GM21447 (cell line): Measurements from ENCODE around the gene DIS3.
"Not testable (repeated sequence)": the region's sequence is repeated elsewhere in the genome, so short reads cannot be mapped to it uniquely, and the experiment has no call there.

Experiments
- ATAC-seq: cut with Tn5 transposase; IDR thresholded peaks from one replicate; pipeline ENCODE4 v1.9.1; 2021; ENCODE audit not compliant: unreplicated experiment

The DIS3 gene

DNA sequence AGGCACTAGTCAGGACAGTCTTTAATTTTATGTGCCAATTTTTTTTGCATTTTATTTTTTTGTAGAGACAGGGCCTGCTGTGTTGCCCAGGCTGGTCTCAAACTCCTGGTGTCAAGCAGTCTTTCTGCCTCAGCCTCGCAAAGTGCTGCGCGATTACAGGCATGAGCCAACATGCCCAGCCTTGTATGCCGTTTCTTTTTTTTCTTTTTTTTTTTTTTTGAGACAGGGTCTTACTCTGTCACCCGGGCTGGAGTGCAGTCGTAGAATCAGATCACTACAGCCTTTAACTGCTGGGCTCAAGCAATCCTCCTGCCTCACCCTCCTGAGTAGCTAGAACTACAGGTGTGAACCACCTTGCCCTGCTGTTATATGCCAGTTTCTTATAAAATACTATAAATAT, 27.6 kb downstream of the DIS3 start:
- ATAC-seq, result no peak

GRCh38 chr13:72751220-72751619, 30.5 kb downstream of the DIS3 start:
- ATAC-seq, result no peak

DNA sequence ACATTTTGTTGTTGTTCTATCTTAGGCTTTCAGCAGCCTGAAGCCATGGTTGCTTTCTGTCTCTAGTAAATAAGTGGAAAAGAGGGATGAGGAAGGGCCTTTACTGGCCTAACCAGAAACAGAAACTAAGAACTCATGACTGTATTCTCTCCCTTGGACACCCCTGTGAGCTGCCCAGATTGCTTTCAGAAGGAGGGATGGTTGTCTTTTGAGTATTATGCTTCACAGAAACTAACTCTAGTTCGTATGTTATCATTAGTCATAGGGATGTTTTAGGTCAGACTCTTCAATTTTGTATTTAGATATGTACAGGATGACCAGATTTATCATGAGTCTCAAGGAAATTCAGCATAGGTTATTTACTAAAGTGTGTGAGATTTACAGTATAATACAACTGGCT, 36.4 kb downstream of the DIS3 start:
- no peak for ATAC-seq

DNA sequence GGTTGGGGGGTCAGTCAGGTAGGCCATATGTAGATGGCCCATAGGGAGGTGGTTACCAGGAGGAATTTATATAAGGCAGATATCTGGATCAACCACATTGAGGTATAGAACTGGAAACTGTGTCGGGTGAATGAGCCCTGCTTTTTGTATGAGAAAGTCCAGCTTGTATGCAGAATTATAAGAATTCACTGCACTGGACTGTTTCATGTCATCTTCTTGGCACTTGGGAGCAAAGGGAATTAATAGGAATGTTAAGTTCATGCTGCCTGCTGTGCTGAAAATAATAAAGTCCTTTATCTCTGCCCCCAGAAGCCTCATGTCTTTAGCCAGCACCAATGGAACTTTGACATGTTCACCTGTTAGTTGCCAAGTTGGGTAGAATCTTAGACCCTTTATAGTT, 41.7 kb downstream of the DIS3 start:
- ATAC-seq, result no peak

DNA sequence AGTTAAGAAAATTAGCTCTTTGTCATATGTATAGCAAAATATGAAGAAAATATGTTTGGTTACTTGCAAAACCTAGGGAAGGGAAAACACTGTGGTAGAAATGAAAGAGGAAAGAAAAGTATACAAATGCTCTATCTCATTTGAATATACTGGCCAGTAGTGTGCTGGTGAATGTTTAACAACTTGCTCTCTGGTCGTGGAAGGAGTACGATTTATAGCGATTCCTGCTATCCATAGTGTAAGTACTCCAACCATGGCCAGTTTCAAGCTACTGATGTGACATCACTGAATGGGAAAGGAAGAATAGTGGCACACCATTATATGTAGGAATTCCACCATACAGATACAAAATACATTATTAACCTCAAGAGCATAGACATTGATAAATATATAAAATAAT, 44.7 kb downstream of the DIS3 start:
- no peak for ATAC-seq

GRCh38 chr13:72728290-72728605, 53.5 kb downstream of the DIS3 start:
- ATAC-seq, result no peak

- ATAC-seq, result peak; percentile 91
These were observed 54.0 kb downstream of the DIS3 start, which contains the start of the genes BORA and MZT1 for GRCh38 chr13:72727417-72728289. Gene BORA, plus strand, starts transcription at chr13:72727923. Its CDS starts 1,018 bp downstream, at chr13:72728941. Gene MZT1, minus strand, starts transcription at chr13:72727629. Its CDS starts 27 bp downstream, at chr13:72727602.

- ATAC-seq, result peak; percentile 22
These were observed 54.8 kb downstream of the DIS3 start for GRCh38 chr13:72726726-72727416.

DNA sequence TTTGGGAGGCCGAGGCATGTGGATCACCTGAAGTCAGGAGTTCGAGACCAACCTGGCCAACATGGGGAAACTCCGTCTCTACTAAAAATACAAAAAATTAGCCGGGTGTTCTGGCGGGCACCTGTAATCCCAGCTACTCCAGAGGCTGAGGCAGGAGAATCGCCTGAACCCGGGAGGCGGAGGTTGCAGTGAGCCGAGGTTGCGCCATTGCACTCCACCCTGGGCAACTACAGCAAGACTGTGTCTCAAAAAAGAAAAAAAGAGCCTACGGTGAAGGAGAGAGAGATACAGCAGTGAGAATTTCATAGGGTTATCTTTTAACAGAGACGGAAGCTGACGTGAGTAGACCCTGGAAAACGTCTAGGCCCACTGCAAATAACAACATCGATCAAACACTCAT, 55.5 kb downstream of the DIS3 start:
- ATAC-seq, result not testable (repeated sequence)

DNA sequence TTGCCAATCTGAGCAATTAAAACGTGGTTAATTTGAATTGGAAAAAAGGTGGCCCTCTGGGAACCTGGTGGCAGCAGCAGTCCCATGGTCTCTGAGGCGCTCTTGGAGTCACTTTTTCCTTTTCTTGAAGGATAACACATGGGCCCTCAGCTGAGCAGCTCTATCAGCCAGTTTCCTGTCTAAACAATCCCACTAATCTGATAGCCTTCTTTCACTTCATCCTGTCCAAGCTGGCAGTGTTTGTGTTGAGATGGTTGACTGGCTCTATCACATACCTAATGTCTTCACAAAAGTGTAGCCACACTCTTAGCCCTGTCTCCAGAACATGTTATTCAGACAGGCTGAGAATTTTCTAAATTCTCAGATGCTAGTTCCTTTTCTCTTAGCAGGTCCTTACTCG, 64.9 kb downstream of the DIS3 start:
- no peak for ATAC-seq
